ENCODE results near the gene DPY19L3. TPM values are rescaled to one million over a fixed set of nuclear protein-coding genes. Genes with fewer than 3 reads are reported as not detected.
A peak's percentile ranks its signal among the peaks of the same experiment; 100 is the strongest.

DPY19L3 gene
- total RNA-seq, 4 donors from 2014 or later = 20.8 to 43.8 (median 34.7) TPM

DNA sequence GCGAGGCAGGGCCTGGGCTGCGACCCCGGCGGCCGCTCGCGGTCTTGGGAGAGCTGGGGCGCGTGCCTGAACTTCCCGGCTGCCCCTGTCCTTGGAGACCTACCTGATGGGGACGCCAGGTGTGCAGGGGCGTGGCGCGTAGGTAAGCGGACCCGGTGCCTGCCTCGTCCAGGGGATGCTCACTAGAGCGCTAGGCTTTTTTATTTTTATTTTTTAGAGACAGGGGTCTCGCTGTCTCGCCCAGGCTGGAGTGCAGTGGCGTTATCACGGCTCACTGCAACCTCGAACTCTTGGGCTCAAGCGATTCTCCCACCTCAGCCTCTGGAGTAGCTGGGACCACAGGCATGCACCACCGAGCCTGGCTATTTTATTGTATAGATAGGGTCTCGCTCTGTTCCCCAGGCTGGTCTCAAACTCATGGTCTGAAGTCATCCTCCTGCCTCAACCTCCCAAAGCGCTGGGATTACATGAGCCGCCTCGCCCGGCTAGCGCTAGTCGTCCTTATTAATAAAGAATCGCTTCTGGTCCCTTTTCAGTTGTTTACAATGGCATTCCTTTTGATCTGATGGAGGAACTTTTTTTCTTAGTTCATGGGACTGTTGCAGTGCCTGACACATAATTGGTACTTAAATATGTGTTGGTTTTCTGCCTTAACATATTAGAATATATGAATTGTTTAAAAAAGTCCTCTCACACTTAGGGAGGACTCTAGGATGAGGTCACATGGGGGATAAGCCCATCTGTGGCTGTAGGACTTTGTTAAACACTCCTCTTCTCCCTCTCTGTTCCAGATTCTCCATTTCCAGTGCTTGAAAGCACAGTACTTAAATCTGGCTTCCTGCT, 812 bp downstream of the DPY19L3 start:
- TF ChIP-seq, protein P1, sequence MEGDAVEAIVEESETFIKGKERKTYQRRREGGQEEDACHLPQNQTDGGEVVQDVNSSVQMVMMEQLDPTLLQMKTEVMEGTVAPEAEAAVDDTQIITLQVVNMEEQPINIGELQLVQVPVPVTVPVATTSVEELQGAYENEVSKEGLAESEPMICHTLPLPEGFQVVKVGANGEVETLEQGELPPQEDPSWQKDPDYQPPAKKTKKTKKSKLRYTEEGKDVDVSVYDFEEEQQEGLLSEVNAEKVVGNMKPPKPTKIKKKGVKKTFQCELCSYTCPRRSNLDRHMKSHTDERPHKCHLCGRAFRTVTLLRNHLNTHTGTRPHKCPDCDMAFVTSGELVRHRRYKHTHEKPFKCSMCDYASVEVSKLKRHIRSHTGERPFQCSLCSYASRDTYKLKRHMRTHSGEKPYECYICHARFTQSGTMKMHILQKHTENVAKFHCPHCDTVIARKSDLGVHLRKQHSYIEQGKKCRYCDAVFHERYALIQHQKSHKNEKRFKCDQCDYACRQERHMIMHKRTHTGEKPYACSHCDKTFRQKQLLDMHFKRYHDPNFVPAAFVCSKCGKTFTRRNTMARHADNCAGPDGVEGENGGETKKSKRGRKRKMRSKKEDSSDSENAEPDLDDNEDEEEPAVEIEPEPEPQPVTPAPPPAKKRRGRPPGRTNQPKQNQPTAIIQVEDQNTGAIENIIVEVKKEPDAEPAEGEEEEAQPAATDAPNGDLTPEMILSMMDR (IDR thresholded peaks at IDR 0.05) = no peak
- ATAC-seq (ENCODE audit: low FRiP score) (peak; percentile 1), DNase-seq (ENCODE audit: low spot score) (no peak)

DNA sequence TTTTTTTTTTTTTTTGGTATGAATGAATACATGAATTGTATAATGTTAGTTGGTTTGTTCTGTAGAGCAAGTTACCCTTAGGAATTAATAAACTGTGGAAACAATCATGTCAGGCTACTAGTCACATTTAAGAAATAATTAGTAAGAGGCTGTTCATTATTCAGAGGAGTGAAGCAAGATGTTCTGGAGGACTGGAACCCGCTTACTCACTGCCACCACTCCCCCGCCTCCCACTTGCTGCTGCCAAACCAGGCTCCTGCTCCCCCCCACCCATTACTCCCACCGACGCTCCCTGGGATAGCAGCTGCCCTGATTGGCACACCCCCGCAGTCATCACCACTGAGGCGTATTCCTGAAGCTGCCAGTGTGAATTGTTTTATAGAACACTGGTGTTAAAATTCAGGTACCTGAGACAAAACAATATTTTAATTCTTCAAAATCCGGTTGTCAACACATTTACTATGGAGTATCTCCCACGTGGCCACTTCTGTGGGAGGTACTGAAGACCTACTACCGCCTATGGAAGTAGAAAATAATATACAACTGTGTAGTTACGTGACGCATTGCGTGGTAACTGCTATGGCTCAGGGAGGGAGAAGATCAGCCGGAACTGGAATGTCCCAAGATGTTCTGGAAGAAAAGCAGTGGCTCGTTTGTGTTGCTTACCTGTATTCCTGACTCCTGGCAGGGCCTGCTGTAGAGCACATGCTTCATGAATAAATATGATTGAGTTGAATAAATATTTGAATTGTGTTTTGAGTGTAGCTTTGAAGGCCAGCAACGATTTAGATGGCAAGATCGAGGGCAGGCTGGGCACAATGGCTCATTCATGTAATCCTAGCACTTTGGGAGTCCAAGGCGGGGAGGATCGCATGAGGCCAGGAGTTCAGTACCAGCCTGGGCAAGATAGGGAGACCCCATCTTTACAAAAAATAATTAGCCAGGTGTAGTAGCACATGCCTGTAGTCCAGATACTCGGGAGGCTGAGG, 1.7 kb downstream of the DPY19L3 start:
- DNase-seq (ENCODE audit: low spot score) (peak; percentile 79), ATAC-seq (ENCODE audit: low FRiP score) (peak; percentile 68)
- TF ChIP-seq, protein P1 (IDR thresholded peaks at IDR 0.05) = no peak

DNA sequence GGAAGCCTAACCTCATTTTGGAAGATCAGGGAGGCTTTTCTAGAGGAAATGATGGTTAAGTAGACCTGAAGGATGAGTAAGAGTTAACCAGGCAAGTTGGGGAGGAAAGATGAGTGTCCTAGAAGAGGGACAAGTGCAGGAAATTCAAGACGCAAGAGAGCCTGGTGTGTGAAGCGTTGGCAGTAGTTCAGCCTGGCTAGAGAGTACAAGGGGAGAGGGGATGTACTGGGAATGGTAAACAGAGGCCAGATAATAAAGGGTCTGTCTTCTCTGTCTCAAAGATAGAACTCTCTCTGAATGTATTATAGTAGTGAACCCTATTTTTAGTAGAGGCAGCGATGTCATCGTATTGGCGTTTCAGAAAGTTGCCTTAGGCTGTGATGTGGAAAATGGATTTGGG, 9.7 kb downstream of the DPY19L3 start:
- ATAC-seq (ENCODE audit: low FRiP score) (no peak), DNase-seq (ENCODE audit: low spot score) (no peak)
- TF ChIP-seq, protein P1 (IDR thresholded peaks at IDR 0.05) = no peak

DNA sequence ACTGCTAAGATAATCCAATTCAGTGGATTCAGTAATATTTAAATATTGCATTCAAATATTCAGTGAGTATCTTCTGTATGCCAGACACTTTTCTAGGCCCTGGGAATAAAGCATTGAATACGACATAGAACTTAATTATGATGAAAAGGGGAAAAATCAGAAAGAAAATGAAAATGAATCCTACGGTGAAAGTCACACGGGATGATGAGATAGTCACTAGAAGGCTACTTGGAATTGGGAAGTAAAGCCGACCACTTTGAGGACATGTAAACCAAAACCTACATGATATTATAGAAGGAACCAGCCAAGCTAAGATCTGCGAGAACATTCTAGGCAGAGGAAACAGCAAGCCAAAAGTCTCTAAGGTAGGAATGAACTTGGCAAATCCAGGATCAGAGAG, 10.1 kb downstream of the DPY19L3 start:
- no peak for DNase-seq (ENCODE audit: low spot score)
- ATAC-seq (ENCODE audit: low FRiP score) = no peak
- TF ChIP-seq, protein P1 (IDR thresholded peaks at IDR 0.05) = no peak

DNA sequence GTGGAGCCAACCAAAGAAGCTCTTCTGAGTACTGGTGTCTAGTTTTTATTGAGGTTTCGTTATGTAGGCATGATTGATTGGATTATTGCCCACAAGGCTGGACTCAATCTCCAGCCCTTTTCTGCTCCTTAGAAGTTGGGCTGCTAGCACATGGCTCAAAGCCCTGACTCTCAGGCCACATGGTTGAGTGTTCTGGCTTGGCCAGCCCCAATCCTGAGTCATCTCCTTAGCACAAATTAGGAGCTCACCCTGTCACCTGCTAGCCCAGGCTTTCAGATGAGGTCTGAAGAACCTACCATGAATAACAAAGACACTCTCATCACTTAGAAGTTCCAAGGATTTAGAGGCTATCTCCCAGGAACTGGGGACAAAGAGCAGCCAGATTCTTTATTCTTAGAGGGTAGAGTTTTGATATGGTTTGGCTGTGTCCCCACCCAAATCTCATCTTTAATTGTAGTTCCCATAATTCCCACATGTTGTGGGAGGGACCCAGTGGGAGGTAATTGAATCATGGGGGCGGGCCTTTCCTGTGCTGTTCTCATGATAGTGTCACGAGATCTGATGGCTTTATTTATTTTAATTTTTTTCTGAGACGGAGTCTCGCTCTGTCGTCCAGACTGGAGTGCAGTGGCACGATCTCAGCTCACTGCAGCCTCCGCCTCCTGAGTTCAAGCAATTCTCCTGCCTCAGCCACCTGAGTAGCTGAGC, 11.3 kb downstream of the DPY19L3 start:
- no peak for ATAC-seq (ENCODE audit: low FRiP score)
- no peak for DNase-seq (ENCODE audit: low spot score)
- TF ChIP-seq, protein P1 (IDR thresholded peaks at IDR 0.05) = no peak

DNA sequence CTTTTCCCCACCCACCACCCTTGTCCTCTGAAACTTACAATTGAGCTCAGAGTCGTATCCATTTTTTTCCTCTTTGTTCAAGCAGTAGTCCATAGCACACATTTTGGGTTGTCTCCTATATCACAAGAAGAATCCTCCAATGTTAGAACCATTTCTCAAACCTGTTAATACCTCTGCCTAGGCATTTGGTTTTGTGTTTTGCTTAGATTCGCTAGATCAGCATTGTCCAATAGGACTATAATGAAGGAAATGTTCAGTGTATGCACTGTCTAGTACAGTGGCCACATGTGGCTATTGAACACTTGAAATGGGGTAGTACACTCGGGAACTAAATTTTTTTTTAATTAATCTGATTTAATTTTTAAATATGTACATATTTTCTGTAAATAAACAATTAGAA, 12.6 kb downstream of the DPY19L3 start:
- ATAC-seq (ENCODE audit: low FRiP score) (no peak), DNase-seq (ENCODE audit: low spot score) (no peak)
- TF ChIP-seq, protein P1 (IDR thresholded peaks at IDR 0.05) = no peak

Measured in omental fat pad (tissue), 4 donors.